Measurements from ENCODE around the gene C2orf78.
"Not testable (repeated sequence)": the region's sequence is repeated elsewhere in the genome, so short reads cannot be mapped to it uniquely, and the experiment has no call there.

The C2orf78 gene

GRCh38 chr2:73783883-73784282, at the start of gene C2orf78:
C2orf78 (plus strand) TSS chr2:73784183; CDS start chr2:73784310, 127 bp downstream.
- not testable (repeated sequence) for DNase-seq (ENCODE audit: low read depth)

GRCh38 chr2:73736378-73736777, 47.6 kb upstream of the C2orf78 start:
- DNase-seq (ENCODE audit: low read depth) = no peak

- DNase-seq (ENCODE audit: low read depth) = peak; percentile 94
Measured at GRCh38 chr2:73736855-73737779, 46.9 kb upstream of the C2orf78 start, which contains the start of gene TPRKB. TPRKB (minus strand) TSS chr2:73737345; CDS start chr2:73734569, 2,776 bp downstream.

- no peak for DNase-seq (ENCODE audit: low read depth)
Measured at GRCh38 chr2:73739101-73739500, 44.9 kb upstream of the C2orf78 start.

GRCh38 chr2:73740767-73741166, 43.2 kb upstream of the C2orf78 start:
- DNase-seq (ENCODE audit: low read depth) = no peak

GRCh38 chr2:73746015-73746876, 37.7 kb upstream of the C2orf78 start:
- no peak for DNase-seq (ENCODE audit: low read depth)

GRCh38 chr2:73746877-73747208, 37.1 kb upstream of the C2orf78 start:
- no peak for DNase-seq (ENCODE audit: low read depth)

GRCh38 chr2:73749314-73749713, 34.7 kb upstream of the C2orf78 start:
- DNase-seq (ENCODE audit: low read depth) = no peak

GRCh38 chr2:73754332-73754731, 29.7 kb upstream of the C2orf78 start:
- not testable (repeated sequence) for DNase-seq (ENCODE audit: low read depth)

GRCh38 chr2:73759285-73759764, 24.7 kb upstream of the C2orf78 start:
- no peak for DNase-seq (ENCODE audit: low read depth)

GRCh38 chr2:73759904-73760303, 24.1 kb upstream of the C2orf78 start:
- no peak for DNase-seq (ENCODE audit: low read depth)

- DNase-seq (ENCODE audit: low read depth) = no peak
Measured at GRCh38 chr2:73762571-73762970, 21.4 kb upstream of the C2orf78 start.

GRCh38 chr2:73764945-73765344, 19.0 kb upstream of the C2orf78 start:
- DNase-seq (ENCODE audit: low read depth) = no peak

- no peak for DNase-seq (ENCODE audit: low read depth)
Measured at GRCh38 chr2:73766349-73766748, 17.6 kb upstream of the C2orf78 start.

- no peak for DNase-seq (ENCODE audit: low read depth)
Measured at GRCh38 chr2:73766994-73767393, 17.0 kb upstream of the C2orf78 start.

- DNase-seq (ENCODE audit: low read depth) = no peak
Measured at GRCh38 chr2:73770725-73771124, 13.3 kb upstream of the C2orf78 start.

GRCh38 chr2:73772819-73773218, 11.2 kb upstream of the C2orf78 start:
- no peak for DNase-seq (ENCODE audit: low read depth)

GRCh38 chr2:73776381-73776780, 7.6 kb upstream of the C2orf78 start:
- DNase-seq (ENCODE audit: low read depth) = no peak

GRCh38 chr2:73776869-73777519, 7.0 kb upstream of the C2orf78 start:
- no peak for DNase-seq (ENCODE audit: low read depth)

- DNase-seq (ENCODE audit: low read depth) = not testable (repeated sequence)
Measured at GRCh38 chr2:73778867-73779466, 5.0 kb upstream of the C2orf78 start.

- DNase-seq (ENCODE audit: low read depth) = peak; percentile 95
Measured at GRCh38 chr2:73779467-73780236, 4.3 kb upstream of the C2orf78 start, which contains the start of gene DUSP11. DUSP11 (minus strand) TSS chr2:73780103; CDS start chr2:73779974, 129 bp downstream.
